HCT116 (cell line): ENCODE results near the gene PPP2R5C.

ENCODE experiments used
- CEBPB ChIP-seq: IDR thresholded peaks from 2 replicates; pipeline ENCODE4 v1.6.1; 2012; ENCODE audit warnings: low read depth
- EZH2 ChIP-seq: fragments of 200-600 bp; sonication (generic); IDR thresholded peaks from 2 replicates; pipeline ENCODE4 v1.6.1; 2017; ENCODE audit warnings: antibody characterized with exemption, mixed run types
- POLR2A ChIP-seq: IDR thresholded peaks from 2 replicates; pipeline ENCODE4 v1.7.0; 2011; ENCODE audit warnings: borderline replicate concordance; ENCODE audit not compliant: insufficient read depth, insufficient read length; ENCODE audit errors: extremely low read depth
- POLR2AphosphoS5 ChIP-seq: IDR thresholded peaks from 2 replicates; pipeline ENCODE4 v1.6.1; 2011; ENCODE audit warnings: mild to moderate bottlenecking, low read depth, low read length, moderate library complexity
- RAD21 ChIP-seq: IDR thresholded peaks from 2 replicates; pipeline ENCODE4 v1.6.1; 2012; ENCODE audit warnings: low read depth, mild to moderate bottlenecking
- SRF ChIP-seq: IDR thresholded peaks from 2 replicates; pipeline ENCODE4 v1.6.1; 2012; ENCODE audit warnings: low read depth
- ZFX ChIP-seq: fragments of 450-650 bp; IDR thresholded peaks from 2 replicates; pipeline ENCODE4 v1.6.1; 2017
- ZNF274 ChIP-seq: fragments of 200-500 bp; sonication (Bioruptor generic); IDR thresholded peaks from 2 replicates; pipeline ENCODE4 v1.6.1; 2014; ENCODE audit warnings: mild to moderate bottlenecking, low read depth, low read length, inconsistent platforms
- TF ChIP-seq, protein P1 (sequence below), 3 experiments: fragments of 200-600 bp in 1 of 3; sonication (generic) in 1 of 3; IDR thresholded peaks in 2 of 3; conservative IDR thresholded peaks in 1 of 3; 2 replicates each; pipeline ENCODE4 v1.5.1; 2012 to 2017; ENCODE audit warnings: low read depth in 2 of 3, low read length in 2 of 3, antibody characterized with exemption in 1 of 3, borderline replicate concordance in 1 of 3, control low read depth in 1 of 3, mild to moderate bottlenecking in 1 of 3, mixed read lengths in 1 of 3, mixed run types in 1 of 3, moderate library complexity in 1 of 3; ENCODE audit not compliant: insufficient read depth in 1 of 3
- TF ChIP-seq, protein P2 (sequence below): IDR thresholded peaks from 2 replicates; pipeline ENCODE4 v1.6.1; 2012

DNA sequence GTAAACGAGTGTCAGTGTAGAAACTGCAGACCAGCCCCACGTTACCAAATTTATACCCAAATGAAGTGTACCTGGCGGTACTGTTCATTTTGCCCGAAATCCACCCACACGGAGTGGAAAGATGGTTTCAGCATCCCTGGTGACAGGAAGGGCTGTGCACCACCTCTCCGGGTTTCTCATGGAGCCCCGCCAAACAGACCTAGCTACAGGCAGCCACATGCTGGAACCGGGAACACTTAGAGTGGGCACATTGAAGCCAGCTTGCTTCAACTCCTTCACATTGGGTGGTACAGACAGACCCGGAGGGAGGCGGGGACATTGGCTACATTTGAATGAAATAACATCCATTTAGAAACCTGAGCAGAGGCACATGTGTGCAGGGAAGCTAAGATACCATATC lies 84.4 kb downstream of the PPP2R5C start:
- TF ChIP-seq EZH2, result no peak
- TF ChIP-seq, protein P1, sequence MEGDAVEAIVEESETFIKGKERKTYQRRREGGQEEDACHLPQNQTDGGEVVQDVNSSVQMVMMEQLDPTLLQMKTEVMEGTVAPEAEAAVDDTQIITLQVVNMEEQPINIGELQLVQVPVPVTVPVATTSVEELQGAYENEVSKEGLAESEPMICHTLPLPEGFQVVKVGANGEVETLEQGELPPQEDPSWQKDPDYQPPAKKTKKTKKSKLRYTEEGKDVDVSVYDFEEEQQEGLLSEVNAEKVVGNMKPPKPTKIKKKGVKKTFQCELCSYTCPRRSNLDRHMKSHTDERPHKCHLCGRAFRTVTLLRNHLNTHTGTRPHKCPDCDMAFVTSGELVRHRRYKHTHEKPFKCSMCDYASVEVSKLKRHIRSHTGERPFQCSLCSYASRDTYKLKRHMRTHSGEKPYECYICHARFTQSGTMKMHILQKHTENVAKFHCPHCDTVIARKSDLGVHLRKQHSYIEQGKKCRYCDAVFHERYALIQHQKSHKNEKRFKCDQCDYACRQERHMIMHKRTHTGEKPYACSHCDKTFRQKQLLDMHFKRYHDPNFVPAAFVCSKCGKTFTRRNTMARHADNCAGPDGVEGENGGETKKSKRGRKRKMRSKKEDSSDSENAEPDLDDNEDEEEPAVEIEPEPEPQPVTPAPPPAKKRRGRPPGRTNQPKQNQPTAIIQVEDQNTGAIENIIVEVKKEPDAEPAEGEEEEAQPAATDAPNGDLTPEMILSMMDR (IDR thresholded peaks at IDR 0.05 in 2 of 3, conservative IDR thresholded peaks at IDR 0.05 in 1 of 3; ENCODE audit: borderline replicate concordance in 1 of 3, insufficient read depth in 1 of 3, low read depth in 2 of 3, low read length in 2 of 3), result no peak
- no peak for TF ChIP-seq RAD21
- no peak for TF ChIP-seq SRF
- no peak for TF ChIP-seq POLR2AphosphoS5
- TF ChIP-seq ZFX, result no peak
- TF ChIP-seq POLR2A, result no peak
- TF ChIP-seq ZNF274, result no peak
- no peak for TF ChIP-seq CEBPB
- TF ChIP-seq, protein P2, sequence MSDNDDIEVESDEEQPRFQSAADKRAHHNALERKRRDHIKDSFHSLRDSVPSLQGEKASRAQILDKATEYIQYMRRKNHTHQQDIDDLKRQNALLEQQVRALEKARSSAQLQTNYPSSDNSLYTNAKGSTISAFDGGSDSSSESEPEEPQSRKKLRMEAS, result no peak
